A549 (cell line): ENCODE data around the gene SLC1A1.

Source experiments
- HDAC2 ChIP-seq: fragments of 200-600 bp; sonication (generic); IDR thresholded peaks from 2 replicates; pipeline ENCODE4 v1.6.1; 2016
- JUN ChIP-seq, 2 experiments: fragments of >200 bp; sonication (Bioruptor Twin); formaldehyde crosslinking; IDR thresholded peaks; 2 replicates in 1 of 2; 3 replicates in 1 of 2; pipeline ENCODE4 v1.6.1; 2016 to 2017
- NR3C1 ChIP-seq: fragments of >200 bp; sonication (Bioruptor Twin); formaldehyde crosslinking; IDR thresholded peaks from 3 replicates; pipeline ENCODE4 v1.6.1; 2017
- RAD21 ChIP-seq, 2 experiments: fragments of >200 bp in 1 of 2; sonication (Bioruptor Twin) in 1 of 2; formaldehyde crosslinking in 1 of 2; IDR thresholded peaks in 1 of 2; conservative IDR thresholded peaks in 1 of 2; 2 replicates in 1 of 2; 3 replicates in 1 of 2; pipeline ENCODE4 v1.6.1; 2012 to 2018; ENCODE audit warnings: inconsistent platforms in 1 of 2

DNA sequence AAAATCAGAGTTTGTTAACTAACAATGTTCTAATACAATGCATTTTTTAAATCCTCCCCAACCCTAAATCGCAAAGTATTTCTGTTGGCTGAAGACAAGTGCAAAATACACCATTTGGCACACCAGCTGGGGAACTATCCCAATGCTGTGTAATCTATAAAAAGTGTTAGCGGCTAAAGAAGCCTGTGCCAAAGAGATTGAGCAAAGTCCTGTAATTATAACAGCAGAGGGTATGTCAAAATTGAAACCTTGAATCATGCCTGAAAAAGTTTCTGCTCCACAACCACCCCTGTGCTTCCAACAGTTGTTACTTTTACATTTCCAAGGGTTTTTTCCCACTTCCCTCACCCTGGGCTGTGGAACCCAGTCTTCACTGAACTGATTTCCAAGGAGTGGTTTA lies 88.7 kb downstream of the SLC1A1 start:
- TF ChIP-seq NR3C1 (no peak), HDAC2 (no peak), RAD21 (conservative IDR thresholded peaks at IDR 0.05 in 1 of 2, IDR thresholded peaks at IDR 0.05 in 1 of 2) (no peak), JUN (IDR thresholded peaks at IDR 0.05) (no peak)
